HG02852 (cell line): Measurements from ENCODE around the gene UGGT2.
"Not testable (repeated sequence)": the region's sequence is repeated elsewhere in the genome, so short reads cannot be mapped to it uniquely, and the experiment has no call there.

Experiments
- ATAC-seq: cut with Tn5 transposase; IDR thresholded peaks from one replicate; pipeline ENCODE4 v1.9.1; 2021; ENCODE audit warnings: mild to moderate bottlenecking, moderate library complexity; ENCODE audit not compliant: unreplicated experiment

The UGGT2 gene

DNA sequence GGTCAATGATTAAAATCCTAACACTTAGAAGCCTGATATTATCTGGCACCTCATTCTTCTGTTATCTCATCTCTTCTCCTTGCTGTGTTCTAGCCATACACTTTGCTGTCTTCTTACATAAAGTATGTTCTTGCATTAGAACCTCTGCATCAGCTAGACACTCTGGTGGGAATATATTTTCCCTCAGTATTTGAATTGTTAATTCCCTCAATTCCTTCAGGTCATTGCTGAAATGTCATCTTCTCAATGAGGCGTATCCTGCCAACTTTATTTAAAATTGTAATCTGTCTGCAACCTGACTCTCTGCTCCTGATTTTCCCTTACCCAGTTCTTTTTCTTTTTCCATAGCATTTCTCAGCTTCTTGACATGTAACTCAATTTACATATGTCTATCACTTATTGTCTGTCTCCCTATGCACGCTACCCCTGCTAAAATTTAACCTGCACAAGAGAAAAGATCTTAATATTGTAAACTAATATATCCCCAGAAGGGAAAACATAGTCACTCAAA, 138.2 kb downstream of the UGGT2 start:
- ATAC-seq, result no peak

DNA sequence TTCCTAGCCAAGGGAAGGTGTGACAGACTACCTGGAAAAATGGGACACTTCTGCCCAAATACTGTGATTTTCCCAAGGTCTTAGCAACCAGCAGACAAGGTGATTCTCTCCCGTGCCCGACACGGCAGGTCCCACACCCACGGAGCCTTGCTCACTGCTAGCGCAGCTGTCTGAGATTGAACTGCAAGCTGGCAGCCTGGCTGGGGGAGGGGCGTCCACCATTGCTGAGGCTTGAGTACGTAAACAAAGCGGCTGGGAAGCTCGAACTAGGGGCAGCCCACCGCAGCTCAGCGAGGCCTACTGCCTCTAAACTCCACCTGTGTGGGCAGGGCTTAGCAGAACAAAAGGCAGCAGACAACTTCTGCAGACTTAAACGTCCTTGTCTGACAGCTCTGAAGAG, 146.2 kb downstream of the UGGT2 start:
- no peak for ATAC-seq

DNA sequence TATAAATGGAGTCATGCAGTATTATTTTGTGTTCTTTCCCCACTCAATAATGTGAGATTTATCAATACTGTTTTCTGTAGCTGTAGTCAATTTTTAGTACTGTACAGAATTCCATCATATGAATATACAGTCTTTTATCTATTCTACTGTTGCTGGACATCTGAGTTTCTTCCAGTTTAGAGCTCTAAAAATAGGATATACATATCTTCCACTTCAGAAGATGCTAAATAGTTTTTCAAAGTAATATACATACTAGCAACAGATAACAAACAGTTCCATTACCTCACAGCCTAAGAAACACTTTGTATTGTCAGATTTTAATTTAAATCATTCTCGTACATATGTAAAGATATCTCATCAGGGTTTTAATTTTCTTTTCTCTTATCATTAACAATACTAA, 149.6 kb downstream of the UGGT2 start:
- no peak for ATAC-seq

DNA sequence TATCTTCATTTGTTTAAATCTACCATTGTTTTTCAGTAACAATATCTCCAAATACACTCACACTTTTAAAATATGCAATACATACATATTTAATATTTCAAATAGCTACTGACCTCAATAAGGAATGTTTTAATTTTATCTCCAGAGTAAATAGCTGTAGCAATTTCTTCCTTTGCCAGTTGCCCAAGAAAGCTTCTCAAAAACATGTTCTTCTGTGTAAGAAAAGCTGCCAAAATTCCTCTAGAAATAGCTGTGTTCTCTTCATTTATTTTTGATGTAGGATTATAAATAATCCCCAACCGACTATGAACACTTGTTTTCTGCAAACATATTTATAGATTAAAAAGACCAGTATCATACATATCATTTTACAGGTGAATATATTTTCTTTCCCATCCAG, 150.5 kb downstream of the UGGT2 start:
- ATAC-seq, result no peak

DNA sequence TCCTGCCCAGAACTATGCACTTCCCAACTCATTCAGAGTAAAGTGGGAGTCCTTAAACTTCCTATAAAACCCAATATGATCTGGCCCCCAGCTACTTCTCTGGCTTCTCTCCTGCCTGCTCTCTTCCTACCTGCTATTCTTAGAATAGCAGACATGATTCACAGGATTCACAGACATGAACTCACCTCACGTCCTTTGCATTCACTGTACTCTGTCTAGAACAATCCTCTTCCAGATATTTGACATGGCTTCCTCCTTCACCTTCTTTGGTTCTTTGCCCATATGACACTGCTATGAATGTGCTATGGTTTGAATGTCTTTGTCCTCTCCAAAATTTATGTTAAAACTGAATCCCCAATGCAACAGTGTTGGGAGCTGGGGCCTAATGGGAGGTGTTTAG, 154.9 kb downstream of the UGGT2 start:
- ATAC-seq, result no peak

DNA sequence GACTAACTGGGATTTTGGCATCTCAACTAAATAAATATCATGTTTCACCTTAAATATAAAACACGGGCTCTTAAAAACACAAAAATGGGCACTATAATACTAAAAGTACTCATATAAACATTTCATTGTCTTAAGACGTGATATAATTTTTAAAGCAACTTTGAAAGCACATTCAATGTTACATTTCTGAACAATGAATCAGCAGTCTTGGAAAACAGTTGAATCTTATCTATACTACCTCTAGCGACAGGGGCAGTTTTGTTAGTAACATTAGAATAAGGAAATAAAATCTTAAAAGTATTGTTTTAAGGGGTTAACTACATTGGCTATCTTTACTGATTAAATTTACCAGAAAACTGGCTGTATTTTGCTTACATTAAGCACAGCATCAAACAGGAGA, 156.9 kb downstream of the UGGT2 start:
- ATAC-seq, result no peak

DNA sequence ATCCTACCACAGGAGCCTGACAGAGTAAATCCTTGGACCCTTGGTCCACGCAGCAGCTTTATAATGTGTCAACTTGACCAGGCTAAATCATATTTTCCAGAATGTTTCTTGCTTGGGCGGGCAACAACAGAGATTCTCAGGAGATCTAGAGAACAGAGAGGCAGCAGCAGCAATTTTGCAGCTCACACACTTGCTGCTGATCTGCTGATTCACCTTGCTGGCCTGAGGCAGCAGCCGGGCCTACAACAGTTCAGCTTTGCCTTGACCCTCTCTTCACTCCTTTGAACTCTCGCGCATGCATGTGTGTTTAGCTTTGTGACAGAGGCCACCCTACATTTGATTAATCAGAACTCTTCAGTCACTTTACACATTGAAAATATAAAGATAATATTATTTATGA, 159.3 kb downstream of the UGGT2 start:
- no peak for ATAC-seq

DNA sequence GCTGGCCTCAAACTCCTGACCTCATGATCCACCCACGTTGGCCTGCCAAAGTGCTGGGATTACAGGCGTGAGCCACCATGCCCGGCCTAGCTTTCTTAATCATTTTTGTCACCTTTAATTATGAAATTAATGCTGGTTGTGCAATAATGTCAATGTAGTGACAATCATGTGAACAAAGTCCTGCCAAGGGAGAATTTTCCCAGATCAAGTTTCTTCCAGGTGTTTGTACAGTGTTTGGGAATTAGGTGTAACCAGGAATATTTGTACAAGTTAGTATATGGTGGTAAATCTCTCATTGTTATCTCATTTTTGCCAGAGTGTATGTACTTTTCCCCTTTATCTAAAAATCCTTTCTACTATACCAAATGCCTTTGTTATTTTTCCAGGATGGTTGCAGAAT, 171.1 kb downstream of the UGGT2 start:
- ATAC-seq, result no peak

DNA sequence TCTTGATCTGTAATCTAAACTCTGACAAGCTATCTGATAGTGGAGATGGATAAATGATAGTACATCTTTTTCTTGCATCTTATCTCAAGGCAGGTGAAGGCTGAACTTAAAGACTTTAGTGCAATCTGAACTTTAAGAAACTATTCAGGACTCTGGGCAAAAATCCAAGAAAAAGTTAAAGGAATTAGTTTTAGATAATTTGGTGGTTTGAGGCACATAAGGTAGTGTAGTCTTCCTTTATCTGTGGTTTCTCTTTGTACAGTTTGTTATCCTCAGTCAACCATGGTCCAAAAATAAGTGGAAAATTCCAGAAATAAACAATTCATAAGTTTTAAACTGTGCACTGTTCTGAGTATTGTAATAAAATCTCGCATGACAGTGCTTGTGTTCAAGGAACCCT, 172.9 kb downstream of the UGGT2 start:
- no peak for ATAC-seq

DNA sequence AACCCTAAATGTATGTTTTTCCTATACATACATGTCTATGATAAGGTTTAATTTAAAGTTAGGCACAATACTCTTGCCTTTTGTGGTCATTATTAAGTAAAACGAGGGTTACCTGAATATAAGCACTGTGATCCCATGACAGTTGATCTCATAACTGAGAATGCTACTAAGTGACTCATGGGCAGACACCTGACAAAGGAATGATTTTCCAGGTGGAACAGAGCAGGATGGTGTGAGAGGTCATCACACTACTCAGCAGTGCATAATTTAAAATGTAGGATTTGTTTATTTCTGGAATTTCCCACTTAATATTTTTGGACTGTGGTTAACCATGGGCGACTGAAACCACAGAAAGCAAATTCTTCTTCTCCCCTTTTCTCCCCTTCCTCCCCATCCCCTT, 178.9 kb downstream of the UGGT2 start:
- no peak for ATAC-seq

DNA sequence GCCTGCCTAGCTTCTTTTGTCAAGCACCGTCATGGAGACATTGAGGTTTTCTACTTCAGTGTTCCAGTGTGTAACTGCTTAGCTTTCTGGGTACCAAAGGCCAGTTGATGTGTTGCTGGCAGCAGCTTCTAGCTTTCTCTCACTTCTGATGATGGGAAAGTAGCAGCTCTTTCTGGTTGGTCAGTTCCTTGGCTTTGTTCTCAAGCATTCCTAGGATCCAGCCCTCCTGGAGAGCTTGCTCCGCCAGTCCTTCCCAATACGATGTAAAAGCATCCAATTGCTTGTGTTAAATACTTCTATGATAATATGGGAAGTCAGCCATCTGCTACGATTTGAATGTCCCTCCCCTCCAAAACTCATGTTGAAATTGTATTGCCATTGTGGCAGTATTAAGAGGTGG, 182.8 kb downstream of the UGGT2 start:
- no peak for ATAC-seq

DNA sequence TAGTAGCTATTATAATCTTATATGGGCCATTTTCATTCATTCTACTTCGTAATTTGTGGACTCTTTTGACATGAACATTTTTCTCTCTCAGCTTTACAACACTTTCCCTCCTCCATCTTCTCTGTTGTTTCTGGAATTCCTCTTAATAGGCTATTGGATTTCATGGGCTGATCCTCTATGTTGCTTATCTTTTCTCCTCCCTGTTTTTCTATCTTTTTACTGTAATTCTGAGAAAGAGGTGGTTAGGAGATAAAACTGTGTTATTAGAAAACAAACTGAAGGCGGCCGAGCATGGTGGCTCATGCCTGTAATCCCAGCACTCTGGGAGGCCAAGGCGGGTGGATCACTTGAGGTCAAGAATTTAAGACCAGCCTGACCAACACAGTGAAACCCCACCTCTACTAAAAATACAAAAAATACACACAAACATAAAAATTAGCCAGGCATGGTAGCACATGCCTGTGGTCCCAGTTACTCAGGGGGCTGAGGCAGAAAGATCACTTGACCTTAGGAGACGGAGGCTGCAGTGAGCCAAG, 188.1 kb downstream of the UGGT2 start:
- ATAC-seq, result no peak

DNA sequence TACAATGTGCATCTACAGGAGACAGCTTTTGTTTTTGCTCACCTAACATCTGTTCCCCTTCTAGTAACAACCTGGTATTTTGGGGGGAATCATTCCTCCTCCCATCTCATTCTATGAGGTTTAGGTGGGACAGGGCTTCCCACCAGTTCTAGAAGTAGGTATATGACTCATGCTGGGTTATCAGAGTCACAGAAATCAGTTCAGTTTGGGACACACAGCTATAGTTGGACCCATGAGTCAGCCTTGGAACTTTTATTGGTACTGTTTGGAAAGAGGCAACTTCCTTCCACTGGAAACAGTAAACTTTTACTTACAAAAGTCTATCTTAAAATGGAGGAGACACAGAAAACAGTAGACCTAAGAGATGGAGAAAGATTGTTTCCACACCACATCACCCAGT, 190.8 kb downstream of the UGGT2 start:
- no peak for ATAC-seq

DNA sequence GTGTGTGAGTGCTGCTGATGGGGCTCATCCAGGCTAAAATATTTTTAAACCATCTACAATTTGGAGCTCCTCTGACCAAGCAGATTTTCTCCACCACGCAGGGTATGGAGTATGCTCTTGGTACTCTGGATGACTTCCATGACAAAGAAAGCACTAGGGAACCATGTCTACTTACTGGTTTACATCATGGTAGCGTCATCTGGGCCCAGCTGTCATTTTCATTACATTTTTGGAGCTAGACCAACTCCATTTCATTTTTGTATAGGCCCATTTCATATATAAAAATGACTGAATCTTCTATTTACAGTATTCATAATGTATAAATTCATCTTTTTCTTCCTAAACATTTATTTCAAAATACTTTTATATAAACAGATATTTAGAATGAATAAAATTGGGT, 191.9 kb downstream of the UGGT2 start:
- ATAC-seq, result no peak

DNA sequence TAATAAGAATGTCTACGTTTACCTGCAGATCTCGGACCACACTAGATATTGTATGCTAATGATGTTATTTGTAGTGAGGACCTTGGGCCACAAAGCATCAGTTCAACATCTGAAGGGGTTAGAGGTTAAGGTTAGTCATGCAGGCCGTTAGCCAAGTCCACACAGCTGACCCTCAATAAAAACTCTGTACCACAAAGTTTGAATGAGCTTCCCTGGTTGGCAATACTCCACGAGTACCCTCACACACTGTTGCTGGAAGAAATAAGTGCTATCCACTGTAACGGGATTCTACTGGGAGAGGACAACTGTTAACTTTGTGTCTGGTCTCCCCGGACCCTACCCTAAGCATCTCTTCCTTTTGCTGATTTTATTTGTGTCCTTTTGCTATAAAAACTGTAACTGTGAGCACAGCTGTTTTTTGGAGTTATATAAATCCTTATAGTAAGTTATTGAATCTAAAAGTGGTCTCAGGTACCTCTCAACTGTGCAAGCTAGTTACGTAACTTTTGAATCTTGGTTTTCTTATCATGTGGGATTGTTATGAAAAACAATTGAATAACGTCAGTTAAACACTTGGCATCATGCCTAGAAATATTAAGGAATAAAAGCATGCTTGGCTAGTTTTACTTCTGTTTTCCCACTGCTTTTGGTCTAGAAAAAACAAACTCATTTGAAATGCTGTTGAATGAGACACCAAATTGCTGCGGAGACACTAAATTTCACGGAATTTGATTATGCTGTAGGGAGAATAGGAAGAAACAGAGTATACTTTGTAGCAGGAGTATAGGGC, 194.7 kb downstream of the UGGT2 start:
- no peak for ATAC-seq

DNA sequence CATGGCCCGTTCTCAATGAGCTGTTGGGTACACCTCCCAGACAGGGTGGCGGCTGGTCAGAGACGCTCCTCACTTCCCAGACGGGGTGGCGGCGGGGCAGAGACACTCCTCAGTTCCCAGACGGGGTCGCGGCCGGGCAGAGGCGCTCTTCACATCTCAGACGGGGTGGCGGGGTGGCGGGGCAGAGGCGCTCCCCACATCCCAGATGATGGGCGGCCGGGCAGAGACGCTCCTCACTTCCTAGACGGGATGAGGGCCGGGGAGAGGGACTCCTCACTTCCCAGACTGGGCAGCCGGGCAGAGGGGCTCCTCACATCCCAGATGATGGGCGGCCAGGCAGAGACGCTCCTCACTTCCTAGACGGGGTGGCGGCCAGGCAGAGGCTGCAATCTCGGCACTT, 207.5 kb downstream of the UGGT2 start:
- not testable (repeated sequence) for ATAC-seq

DNA sequence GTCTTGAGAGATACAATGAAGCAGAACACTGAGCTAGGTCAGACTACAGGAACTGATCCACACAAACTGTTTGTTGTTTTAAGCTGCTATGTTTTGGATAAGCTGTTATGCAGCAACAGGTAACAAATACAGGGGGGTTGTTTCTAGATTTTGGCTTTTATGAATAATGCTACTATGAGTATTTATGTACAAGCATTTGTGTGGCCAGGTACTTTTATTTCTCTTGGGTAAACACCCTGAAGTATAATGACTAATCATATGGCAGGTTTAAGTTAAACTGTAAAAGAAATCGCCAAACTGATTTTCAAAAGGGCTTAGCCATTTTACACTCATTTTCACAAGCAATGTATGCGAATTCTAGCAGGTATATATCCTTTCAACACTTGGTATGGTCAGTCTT, 210.3 kb downstream of the UGGT2 start:
- ATAC-seq, result no peak

DNA sequence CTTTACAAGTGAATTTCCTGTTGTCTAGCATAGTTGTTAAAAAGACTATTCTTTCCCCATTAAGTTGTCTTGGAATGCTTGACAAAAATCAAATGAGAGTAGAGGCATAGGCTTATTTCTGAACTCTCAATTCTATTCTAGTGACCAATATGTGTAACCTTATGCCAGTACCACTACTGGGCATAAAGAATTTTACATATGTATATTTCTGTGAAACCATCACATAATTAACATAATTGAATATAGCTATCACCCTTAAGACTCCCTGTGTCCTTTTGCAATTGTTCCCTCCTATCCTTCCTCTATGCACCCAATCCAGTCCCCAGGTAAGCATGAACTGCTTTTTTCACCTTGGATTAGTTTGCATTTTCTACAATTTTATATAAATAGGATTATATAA, 211.3 kb downstream of the UGGT2 start:
- no peak for ATAC-seq

DNA sequence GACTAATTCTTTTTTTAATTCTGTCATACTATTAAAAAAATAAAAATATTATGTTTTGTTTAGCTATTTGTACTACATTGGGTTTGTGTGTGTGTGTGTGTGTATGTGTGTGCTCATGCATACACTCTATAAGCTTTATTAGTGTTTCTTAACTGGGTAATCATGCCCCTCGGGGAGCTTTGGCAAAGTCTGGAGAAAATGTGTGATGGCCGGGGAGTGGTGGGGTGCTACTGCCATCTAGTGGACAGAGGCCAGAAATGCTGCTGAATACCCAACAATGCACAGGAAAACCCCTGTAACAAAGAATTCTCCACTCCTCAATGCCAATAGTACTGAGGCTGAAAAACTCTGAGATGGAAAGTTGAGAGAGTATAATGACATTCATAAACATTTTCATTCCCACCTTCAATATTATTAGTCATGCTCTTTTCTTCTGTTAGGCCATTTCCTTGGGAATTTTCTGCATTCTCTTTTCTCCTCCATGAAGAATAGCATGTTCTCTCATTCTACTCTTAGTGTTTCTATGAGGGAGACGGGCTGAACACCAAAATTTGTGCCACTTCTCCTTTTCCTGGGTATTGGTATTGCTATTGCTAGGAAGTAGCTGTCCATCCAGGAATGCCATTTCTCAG, 219.0 kb downstream of the UGGT2 start:
- peak; percentile 91 for ATAC-seq

DNA sequence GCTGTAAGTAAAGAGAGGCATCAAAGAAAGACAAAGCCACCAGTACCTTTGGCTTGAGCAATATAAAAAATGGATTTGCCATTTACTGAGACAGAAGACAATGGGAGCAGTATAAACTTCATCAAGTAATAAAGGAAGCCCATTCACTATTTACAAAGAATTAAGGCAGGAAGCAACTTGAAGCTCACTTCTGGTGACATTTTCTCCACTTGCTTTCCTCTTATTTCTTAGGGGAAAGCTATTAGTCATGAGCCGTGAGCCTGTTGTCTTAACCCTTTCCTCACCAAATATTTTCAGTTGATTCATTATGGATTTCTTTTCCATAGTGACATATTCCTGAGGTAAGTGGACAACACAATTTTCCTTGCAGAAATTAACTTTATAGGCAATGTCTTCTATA, 219.5 kb downstream of the UGGT2 start:
- ATAC-seq, result no peak

DNA sequence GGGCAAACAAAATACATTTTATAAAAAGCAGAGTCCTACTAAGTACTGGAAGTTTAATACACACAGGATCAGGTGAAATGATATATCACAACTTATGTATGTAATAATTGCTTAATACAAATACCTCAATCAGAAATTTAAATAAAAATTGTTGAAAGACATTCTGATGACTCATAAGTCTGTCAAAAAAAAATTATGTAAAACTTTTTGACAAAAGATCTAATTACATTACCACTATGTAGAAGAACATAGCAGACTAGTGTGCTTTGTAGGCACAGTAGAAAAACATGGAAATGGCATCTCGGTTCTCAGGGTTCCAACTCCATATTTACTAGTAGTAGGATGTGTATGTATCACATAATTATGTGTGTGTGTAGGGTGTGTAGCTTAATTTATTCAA, 220.1 kb downstream of the UGGT2 start:
- no peak for ATAC-seq

DNA sequence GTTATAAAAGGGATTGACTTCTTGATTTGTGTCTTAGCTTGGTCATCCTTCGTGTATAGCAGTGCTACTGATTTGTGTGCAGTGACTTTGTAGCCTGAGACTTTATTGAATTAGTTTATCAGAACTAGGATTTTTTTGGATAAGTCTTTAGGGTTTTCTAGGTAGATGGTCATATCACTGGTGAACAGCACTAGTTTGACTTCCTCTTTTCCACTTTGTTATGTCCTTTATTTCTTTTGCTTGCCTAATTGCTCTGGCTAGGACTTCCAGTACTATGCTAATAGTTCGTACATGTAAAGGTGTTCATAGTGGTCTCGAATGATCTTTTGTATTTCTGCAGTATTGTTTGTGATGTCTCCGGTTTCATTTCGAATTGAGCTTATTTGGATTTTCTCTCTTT, 230.9 kb downstream of the UGGT2 start:
- no peak for ATAC-seq
